NCI-H1092 (cell line): ENCODE results near the gene PPP1R14B.
"Not testable (repeated sequence)": the region's sequence is repeated elsewhere in the genome, so short reads cannot be mapped to it uniquely, and the experiment has no call there.

ENCODE experiments used
- DNase-seq: peaks from one replicate; lab custom pipeline; 2025; lab: John Stamatoyannopoulos, UW

The PPP1R14B gene

GRCh38 chr11:64260147-64260708, 13.5 kb upstream of the PPP1R14B start:
- no peak for DNase-seq

- DNase-seq, result no peak
These were observed 12.9 kb upstream of the PPP1R14B start for GRCh38 chr11:64259533-64260067.

GRCh38 chr11:64258946-64259532, 12.3 kb upstream of the PPP1R14B start:
- DNase-seq, result no peak

GRCh38 chr11:64258356-64258755, 11.6 kb upstream of the PPP1R14B start:
- no peak for DNase-seq

- no peak for DNase-seq
These were observed 9.6 kb upstream of the PPP1R14B start for GRCh38 chr11:64256300-64256699.

- no peak for DNase-seq
These were observed 8.7 kb upstream of the PPP1R14B start for GRCh38 chr11:64255135-64256128.

- no peak for DNase-seq
These were observed 7.6 kb upstream of the PPP1R14B start for GRCh38 chr11:64254326-64254725.

GRCh38 chr11:64253481-64253880, 6.7 kb upstream of the PPP1R14B start:
- DNase-seq, result no peak

GRCh38 chr11:64253043-64253442, 6.3 kb upstream of the PPP1R14B start:
- DNase-seq, result no peak

- DNase-seq, result no peak
These were observed 5.5 kb upstream of the PPP1R14B start for GRCh38 chr11:64252003-64252872.

- DNase-seq, result no peak
These were observed 4.9 kb upstream of the PPP1R14B start for GRCh38 chr11:64251753-64252002.

- DNase-seq, result no peak
These were observed 4.4 kb upstream of the PPP1R14B start, which contains the start of gene PLCB3 for GRCh38 chr11:64251016-64251752. Gene PLCB3, plus strand, starts transcription at chr11:64251530. Its CDS starts 120 bp downstream, at chr11:64251650.

GRCh38 chr11:64250415-64251015, 3.8 kb upstream of the PPP1R14B start:
- DNase-seq, result no peak

- DNase-seq, result no peak
These were observed 3.0 kb upstream of the PPP1R14B start for GRCh38 chr11:64249563-64250414.

- no peak for DNase-seq
These were observed 2.3 kb upstream of the PPP1R14B start for GRCh38 chr11:64249038-64249437.

- DNase-seq, result no peak
These were observed 1.8 kb upstream of the PPP1R14B start for GRCh38 chr11:64248578-64248977.

- no peak for DNase-seq
These were observed 1.2 kb upstream of the PPP1R14B start for GRCh38 chr11:64247729-64248531.

GRCh38 chr11:64246621-64246870, 197 bp downstream of the PPP1R14B start:
- DNase-seq, result not testable (repeated sequence)
